A673 (cell line): ENCODE data around the gene TMEM273.

Experiments
- EZH2 ChIP-seq: fragments of 200-600 bp; sonication (generic); IDR thresholded peaks from 2 replicates; pipeline ENCODE4 v1.6.1; 2017; ENCODE audit warnings: borderline replicate concordance, low read depth, mild to moderate bottlenecking, mixed read lengths, antibody characterized with exemption, low read length; ENCODE audit not compliant: poor library complexity, severe bottlenecking
- TF ChIP-seq, protein P1 (sequence below): fragments of 300-800, 200-600 bp; sonication (generic); conservative IDR thresholded peaks from 2 replicates; pipeline ENCODE4 v1.5.1; 2017; ENCODE audit warnings: low read depth, mild to moderate bottlenecking, antibody characterized with exemption, low read length, moderate library complexity, mixed read lengths

DNA sequence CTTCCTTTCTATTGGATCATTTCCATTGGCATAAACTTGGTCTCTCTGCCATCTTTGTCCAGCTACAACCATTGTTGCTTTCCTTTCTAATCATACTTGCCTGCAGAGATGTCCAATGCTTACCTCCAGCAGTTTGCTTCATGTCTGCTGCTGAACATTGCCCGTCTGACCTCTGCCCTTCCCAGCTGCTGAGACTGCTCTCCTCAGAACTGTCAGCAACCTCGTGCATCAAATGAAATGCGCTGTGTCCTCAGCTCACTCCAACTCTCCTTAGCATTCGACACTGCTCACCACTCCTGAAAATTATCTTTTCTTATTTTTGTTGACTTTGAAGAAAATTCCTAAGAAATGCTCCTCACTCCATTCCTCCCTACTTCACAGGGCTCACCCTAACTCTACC is 59.3 kb downstream of the TMEM273 start:
- TF ChIP-seq, protein P1, sequence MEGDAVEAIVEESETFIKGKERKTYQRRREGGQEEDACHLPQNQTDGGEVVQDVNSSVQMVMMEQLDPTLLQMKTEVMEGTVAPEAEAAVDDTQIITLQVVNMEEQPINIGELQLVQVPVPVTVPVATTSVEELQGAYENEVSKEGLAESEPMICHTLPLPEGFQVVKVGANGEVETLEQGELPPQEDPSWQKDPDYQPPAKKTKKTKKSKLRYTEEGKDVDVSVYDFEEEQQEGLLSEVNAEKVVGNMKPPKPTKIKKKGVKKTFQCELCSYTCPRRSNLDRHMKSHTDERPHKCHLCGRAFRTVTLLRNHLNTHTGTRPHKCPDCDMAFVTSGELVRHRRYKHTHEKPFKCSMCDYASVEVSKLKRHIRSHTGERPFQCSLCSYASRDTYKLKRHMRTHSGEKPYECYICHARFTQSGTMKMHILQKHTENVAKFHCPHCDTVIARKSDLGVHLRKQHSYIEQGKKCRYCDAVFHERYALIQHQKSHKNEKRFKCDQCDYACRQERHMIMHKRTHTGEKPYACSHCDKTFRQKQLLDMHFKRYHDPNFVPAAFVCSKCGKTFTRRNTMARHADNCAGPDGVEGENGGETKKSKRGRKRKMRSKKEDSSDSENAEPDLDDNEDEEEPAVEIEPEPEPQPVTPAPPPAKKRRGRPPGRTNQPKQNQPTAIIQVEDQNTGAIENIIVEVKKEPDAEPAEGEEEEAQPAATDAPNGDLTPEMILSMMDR = no peak
- no peak for TF ChIP-seq EZH2
